ENCODE data around the gene N4BP2L2. TPM values are rescaled to one million over a fixed set of nuclear protein-coding genes. Genes with fewer than 3 reads are reported as not detected.
A peak's percentile ranks its signal among the peaks of the same experiment; 100 is the strongest.

N4BP2L2 gene
- total and polyA plus RNA-seq, 2 of the 4 experiments (the other 2 are of a cell fraction), result 28.7 to 34.6 TPM

DNA sequence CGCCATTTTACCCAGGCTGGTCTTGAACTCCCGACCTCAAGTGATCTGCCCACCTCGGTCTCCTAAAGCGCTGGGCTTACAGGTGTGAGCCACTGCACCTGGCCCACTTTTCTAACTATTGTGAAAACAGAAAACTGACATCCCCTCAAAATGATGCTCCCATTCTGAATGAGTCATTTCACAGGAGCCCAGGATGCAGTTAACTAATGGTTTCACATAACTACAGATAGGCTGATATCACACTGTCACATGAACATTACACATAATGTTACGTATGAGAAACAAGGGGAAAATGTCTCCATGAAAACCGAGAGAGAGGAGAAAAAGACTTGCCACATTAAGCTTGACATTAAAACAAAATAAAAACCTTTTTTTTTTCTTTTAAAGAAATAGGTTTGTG, 37.5 kb downstream of the N4BP2L2 start:
- H3K9me1 ChIP-seq (ENCODE audit: insufficient read depth, low read length), result peaks cover 9% of the 10 kb centered on the region; the same call in 1 of the 2 replicates
- no peak overlapping the region for H3K4me2 ChIP-seq (ENCODE audit: low read depth, low read length)
- H3K9me3 ChIP-seq (ENCODE audit: control insufficient read depth, insufficient read depth, low read length), result no peaks in the 10 kb centered on the region
- no peak overlapping the region for H2AK5ac ChIP-seq (ENCODE audit: low read depth, low read length)
- dilution Hi-C loops (cut with HindIII; ENCODE audit: low sequenced_read_pairs, unreplicated experiment) (no loop called here), in situ Hi-C loops (cut with MboI; ENCODE audit: low sequenced_read_pairs) (no loop called here), intact Hi-C loops (cut with micrococcal nuclease) (no loop called here)
- H3K4me1 ChIP-seq (ENCODE audit: control insufficient read depth, insufficient read depth, low read length), result no peaks in the 10 kb centered on the region; the same call in 1 of the 2 replicates
- H3K4me3 ChIP-seq (ENCODE audit: insufficient read depth, low read depth, low read length), result no peak overlapping the region
- no peaks in the 10 kb centered on the region for H4K20me1 ChIP-seq (ENCODE audit: insufficient read depth, low read length)
- H4K5ac ChIP-seq (ENCODE audit: low read depth, low read length), result no peak overlapping the region
- no peak overlapping the region for H2AK9ac ChIP-seq (replicated peaks; ENCODE audit: low read depth, low read length, poor library complexity)
- TF ChIP-seq ELK1 (IDR thresholded peaks at IDR 0.05; ENCODE audit: borderline replicate concordance, low read depth, low read length) (no peak), MAFK (IDR thresholded peaks at IDR 0.05; ENCODE audit: low read depth, low read length) (no peak), USF2 (IDR thresholded peaks at IDR 0.05; ENCODE audit: low read depth, low read length) (no peak), NFE2L2 (IDR thresholded peaks at IDR 0.05; ENCODE audit: low read depth, low read length) (no peak), BHLHE40 (IDR thresholded peaks at IDR 0.05; ENCODE audit: low read depth, low read length) (no peak), POLR2A (IDR thresholded peaks at IDR 0.05; ENCODE audit: low read depth, low read length) (no peak), SMC3 (IDR thresholded peaks at IDR 0.05; ENCODE audit: low read depth, low read length) (no peak), MAZ (IDR thresholded peaks at IDR 0.05; ENCODE audit: borderline replicate concordance, low read depth, low read length) (no peak), CEBPB (IDR thresholded peaks at IDR 0.05; ENCODE audit: low read depth, low read length) (no peak), RCOR1 (IDR thresholded peaks at IDR 0.05; ENCODE audit: insufficient replicate concordance, low read length) (no peak), RFX5 (IDR thresholded peaks at IDR 0.05; ENCODE audit: low read depth, low read length) (no peak), RAD21 (IDR thresholded peaks at IDR 0.05; ENCODE audit: low read length) (no peak), MXI1 (IDR thresholded peaks at IDR 0.05; ENCODE audit: borderline replicate concordance, low read depth, low read length) (no peak), CHD1 (IDR thresholded peaks at IDR 0.05; ENCODE audit: low read depth, low read length) (no peak), FOS (IDR thresholded peaks at IDR 0.05; ENCODE audit: low read depth, low read length) (no peak)
- TF ChIP-seq, protein P1, sequence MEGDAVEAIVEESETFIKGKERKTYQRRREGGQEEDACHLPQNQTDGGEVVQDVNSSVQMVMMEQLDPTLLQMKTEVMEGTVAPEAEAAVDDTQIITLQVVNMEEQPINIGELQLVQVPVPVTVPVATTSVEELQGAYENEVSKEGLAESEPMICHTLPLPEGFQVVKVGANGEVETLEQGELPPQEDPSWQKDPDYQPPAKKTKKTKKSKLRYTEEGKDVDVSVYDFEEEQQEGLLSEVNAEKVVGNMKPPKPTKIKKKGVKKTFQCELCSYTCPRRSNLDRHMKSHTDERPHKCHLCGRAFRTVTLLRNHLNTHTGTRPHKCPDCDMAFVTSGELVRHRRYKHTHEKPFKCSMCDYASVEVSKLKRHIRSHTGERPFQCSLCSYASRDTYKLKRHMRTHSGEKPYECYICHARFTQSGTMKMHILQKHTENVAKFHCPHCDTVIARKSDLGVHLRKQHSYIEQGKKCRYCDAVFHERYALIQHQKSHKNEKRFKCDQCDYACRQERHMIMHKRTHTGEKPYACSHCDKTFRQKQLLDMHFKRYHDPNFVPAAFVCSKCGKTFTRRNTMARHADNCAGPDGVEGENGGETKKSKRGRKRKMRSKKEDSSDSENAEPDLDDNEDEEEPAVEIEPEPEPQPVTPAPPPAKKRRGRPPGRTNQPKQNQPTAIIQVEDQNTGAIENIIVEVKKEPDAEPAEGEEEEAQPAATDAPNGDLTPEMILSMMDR (conservative IDR thresholded peaks at IDR 0.05; ENCODE audit: low read depth, low read length), result no peak
- H3K27ac ChIP-seq (ENCODE audit: insufficient read depth, low read length), result no peak overlapping the region
- peaks cover 3% of the 10 kb centered on the region; the same call in 1 of the 2 replicates for H3K36me3 ChIP-seq (ENCODE audit: control insufficient read depth, insufficient read depth, low read length)
- H2BK5ac ChIP-seq (ENCODE audit: low read depth, low read length, poor library complexity, severe bottlenecking), result no peak overlapping the region
- WGBS, 2 experiments (ENCODE audit: extremely low coverage in 2 of 2, insufficient read length in 1 of 2), result 100% methylated on average over 4 of the region's 6 CpGs; no CpG with 5 or more reads in 1 of the 2 experiments
- ChIA-PET CTCF (no interaction called here), POLR2A (ENCODE audit: unreplicated experiment) (no interaction called here)
- H3K23ac ChIP-seq (ENCODE audit: low read depth, low read length), result no peak overlapping the region
- H4K8ac ChIP-seq (ENCODE audit: low read depth in 2 of 2, low read length in 2 of 2), result no peak overlapping the region
- DNase-seq, result peak; percentile 7
- no peak overlapping the region for H4K91ac ChIP-seq (ENCODE audit: insufficient read depth, low read depth, low read length)
- no peak overlapping the region for H2BK120ac ChIP-seq (ENCODE audit: low read depth, low read length)
- no peak overlapping the region for H3K18ac ChIP-seq (ENCODE audit: low read depth, low read length)
- H3K27me3 ChIP-seq (ENCODE audit: control insufficient read depth, insufficient read depth, low read length), result no peaks in the 10 kb centered on the region
- no peak for ATAC-seq (ENCODE audit: low read depth)
- no peak overlapping the region for H3K56ac ChIP-seq (ENCODE audit: extremely low read depth, insufficient read depth, low read length)
- H3K9ac ChIP-seq (ENCODE audit: low read depth, low read length), result no peak overlapping the region
- H3K79me1 ChIP-seq (ENCODE audit: low read depth in 1 of 2, low read length in 2 of 2), result peaks cover 0 to 5% of the 10 kb centered on the region in 2 experiments; a peak in 2 of 4 replicates
- no peak overlapping the region for H2BK20ac ChIP-seq (ENCODE audit: low read depth, low read length)
- no peak overlapping the region for H2BK15ac ChIP-seq (ENCODE audit: low read depth, low read length)
- no peak overlapping the region for H2AFZ ChIP-seq (replicated peaks; ENCODE audit: low read length, poor library complexity)
- no TSS peak for BruUV-seq (replicated peaks)
- H3K4ac ChIP-seq (ENCODE audit: low read depth, low read length), result no peak overlapping the region
- no peak overlapping the region for H3K14ac ChIP-seq (replicated peaks; ENCODE audit: low read depth, low read length)

Measured in IMR-90 (cell line).